ENCODE measurements around the gene RNF19B. TPM values are rescaled to one million over a fixed set of nuclear protein-coding genes. Genes with fewer than 3 reads are reported as not detected.
"Not testable (repeated sequence)": the region's sequence is repeated elsewhere in the genome, so short reads cannot be mapped to it uniquely, and the experiment has no call there.

Gene RNF19B
- polyA plus RNA-seq, 10 donors, result 7.3 to 10.6 (median 8.6) TPM

DNA sequence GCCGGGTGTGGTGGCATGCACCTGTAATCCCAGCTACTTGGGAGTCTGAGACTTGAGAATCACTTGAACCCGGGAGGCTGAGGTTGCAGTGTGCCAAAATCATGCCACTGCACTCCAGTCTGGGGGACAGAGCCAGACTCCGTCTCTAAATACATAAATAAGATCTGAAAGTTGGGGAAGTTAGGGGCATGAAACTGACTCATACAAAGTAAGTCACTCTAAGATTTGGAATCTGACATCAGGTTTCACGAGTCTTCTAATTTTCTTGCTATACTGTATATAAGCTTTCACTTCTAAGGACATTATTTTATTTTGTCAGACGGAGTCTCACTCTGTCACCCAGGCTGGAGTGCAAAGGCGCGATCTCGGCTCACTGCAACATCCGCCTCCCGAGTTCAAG is 30.1 kb downstream of the RNF19B start:
- DNase-seq, result no peak

DNA sequence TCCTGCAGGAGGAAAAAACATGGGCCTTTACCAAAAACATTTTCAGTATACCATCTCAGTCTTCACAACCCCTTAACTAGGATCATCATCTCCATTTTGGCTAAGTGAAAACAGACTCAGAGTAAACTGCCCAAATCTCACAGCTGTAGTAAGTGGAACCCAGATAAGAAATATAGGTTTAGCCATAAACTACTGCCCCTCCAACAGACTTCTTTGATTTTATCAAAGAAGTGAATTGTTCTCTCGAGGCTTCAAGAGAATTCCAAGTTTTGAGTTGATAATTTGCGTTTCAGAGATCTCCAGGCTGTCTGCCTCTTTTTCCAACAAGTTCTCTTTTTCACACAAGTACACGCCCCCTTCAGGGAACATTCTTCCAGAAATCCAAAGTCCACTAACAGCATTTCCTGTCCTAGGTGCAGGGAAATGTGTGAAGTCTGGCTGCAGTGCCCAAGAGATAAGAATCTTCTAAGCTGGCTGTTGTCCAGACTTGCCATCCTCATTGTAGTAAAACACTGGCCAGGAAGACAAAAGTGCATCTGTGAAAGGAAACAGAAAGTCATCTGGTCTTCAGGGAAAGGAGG is 30.8 kb downstream of the RNF19B start:
- DNase-seq, result peak in 1 of 3 donors; percentile 45

DNA sequence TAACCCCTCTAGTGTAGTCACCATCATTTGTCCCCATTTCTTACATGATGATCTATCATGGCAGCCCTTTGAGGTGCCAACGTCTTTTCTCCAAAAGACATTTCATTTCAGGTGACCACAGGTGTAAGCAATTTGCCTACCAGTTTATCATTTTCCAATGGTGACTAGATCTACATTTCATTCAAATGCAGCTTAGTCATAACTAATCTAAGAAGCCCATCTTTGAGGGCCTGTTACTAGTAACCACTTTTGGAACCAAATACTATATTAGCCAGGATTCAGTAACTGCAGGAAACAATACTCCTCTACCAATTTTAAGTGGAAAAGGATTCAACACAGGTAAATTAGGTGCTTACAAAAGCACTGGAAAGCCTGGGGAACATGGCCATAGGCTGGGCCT is 32.8 kb downstream of the RNF19B start:
- no peak for DNase-seq

DNA sequence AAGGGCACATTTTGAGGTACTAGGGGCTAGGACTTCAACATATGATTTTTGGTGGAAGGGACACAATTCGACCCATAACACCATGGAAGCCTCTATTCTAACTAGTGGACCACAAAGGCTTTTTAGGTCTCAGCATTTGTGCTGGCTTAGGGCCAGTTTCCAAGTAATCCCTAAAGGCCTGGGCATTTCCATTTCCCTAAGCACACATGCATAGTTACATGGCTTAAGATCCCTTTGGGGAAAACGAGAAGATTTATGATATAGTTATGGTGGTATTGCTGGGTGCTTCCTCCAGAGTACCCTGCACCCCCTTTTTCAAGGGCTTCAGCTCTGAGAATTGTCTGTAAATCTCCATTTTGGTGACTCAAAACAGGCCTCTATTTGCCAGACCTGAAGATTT is 35.2 kb downstream of the RNF19B start:
- DNase-seq, result no peak

DNA sequence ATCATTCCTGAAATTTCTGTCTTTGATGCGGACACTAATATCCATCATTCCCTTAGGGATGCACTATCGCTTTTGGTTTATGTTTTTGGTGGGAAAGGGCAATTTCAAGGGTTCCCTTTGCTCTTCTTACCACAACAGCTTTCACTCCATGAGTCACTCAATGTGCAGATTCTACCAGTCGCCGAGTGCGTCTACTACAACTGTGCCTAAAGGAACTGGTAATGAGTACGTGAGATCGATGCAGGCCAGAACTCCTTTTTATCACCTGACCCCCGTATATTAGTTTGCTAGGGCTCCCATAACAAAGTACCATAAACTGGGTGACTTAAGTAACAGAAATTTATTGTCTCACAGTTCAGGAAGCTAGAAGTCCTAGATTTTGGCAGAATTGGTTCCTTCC is 35.9 kb downstream of the RNF19B start:
- DNase-seq, result no peak

DNA sequence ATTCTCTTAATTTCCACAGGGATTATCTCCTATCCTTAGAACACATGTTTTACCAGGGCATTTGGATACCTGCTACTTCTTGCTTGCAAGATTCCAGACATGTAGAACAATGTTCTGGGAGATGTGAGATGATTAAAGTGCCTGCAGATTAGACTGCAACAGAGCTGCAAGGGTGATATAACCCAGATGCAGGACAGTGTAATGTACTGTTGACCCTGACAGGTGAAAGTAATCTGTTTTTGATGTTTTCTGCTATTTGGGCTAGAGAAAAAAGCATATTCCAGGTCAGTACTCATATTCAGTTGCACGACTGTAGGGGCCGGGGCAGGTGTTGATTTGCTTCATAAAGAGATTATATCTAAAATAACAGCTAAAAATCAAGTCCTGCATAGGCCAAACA is 36.3 kb downstream of the RNF19B start:
- DNase-seq, result no peak

DNA sequence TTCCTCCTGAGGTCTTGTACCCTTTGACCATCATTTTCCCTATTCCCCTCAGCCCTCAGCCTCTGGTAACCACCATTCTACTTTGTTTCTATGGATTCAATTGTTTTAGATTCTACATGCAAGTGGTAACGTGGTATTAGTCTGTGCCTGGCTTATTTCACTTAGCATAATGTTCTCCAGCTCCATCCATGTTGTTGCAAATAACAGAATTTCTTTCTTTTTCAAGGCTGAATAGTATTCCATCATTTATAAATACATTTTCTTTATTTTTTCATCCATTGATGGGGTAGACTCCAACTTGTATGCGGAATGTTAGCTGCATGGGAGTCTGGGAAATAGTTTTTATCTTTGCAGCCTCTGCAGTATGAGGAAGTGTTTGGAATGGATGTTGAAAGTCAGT is 37.2 kb downstream of the RNF19B start:
- DNase-seq, result no peak

DNA sequence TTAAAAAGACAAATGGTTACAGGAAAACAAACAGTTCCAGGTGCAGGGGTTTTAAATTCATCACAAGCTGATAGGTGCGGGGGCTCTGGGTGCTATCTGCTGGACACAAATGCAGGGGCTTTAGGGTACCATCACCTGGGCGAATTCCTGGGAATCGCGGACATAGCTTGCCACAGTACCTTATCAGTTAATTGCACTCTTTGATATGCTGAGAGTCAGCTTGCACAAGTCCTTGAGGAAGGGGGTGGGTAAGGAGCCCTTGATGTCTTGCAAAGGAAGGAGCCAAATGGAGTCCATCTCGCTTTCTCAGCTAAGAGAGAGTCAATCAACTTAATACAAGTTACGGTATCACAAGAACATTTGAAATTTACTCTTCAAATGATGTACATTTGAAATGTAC is 38.0 kb downstream of the RNF19B start:
- DNase-seq, result no peak

DNA sequence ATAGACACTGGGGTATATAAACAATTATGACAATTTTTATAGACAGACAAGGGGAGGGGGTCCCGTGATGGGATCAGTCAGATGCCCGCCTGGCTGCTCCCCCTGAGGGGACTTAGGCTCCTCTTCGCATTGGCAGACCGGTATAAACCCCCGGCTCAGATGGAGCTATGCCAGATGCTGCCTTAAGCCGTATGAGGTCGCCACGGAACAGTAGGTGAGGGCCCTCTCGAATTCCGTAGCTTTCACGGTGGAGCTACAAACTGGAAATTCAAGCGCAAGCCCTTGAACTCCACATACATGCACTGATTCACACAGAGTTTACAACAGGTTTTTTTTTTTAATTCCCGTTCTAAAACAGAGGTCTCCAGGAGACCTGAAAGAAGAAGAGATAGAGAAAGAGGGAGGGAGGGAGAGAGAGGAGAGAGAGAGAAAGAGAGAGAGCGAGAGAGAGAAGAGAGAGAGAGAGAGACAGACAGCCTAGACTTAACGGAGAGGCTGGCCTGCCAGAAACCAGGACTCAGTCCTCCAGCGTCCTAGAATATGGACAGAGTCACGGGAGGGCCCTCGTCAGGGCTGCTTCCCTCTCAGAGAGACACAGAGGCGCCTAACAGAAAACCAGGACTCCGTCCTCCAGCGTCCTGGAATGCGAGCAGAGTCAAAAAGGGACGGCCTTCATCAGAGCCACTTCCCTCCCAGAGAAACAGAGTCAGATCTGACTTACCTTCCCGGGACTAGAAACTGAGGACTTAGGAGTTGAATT is 39.0 kb downstream of the RNF19B start:
- DNase-seq, result peak in 1 of 3 donors; percentile 60

DNA sequence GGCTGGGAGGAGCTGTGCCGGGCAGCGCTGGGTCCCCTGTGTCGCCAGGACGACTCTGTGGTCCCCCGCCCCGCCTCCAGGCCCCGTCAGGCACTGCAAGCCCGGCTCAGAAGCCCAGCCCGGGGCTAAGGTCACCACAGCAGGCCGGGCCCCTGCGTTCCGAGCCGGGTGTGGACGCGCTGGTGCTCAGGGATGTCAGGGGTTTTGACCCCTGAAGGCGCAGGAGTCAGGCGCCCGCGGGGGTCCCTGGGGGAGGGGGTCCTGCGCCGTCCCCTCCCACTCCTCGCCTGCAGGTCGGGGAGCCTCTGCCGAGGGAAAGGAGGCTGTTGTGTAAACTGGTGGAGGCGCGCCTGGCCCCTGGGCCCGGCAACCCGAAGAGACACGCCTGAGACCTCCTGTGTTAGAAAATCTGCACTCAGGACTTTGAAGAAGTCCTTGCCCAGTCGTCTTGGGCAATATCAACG is 39.7 kb downstream of the RNF19B start:
- peak in 1 of 3 donors; percentile 32 for DNase-seq

DNA sequence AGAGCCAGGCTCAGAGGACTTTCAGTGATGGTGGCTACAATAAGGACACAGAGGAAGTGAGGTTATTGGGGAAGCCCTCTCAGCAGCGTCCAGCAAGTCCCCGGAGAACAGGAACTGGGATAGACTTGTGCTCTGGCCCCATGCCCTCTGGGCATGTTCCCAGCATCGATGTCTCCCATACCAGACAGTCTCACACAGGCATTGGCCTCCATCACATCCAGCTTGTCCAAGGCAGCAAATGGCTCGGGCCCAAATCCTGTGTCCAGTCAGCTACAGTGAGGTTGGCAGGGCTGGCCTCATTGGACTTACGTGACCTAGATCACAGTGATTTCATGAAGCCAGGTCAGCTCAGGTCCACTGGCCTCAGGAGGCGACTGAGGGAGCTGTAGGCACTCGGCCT is 43.8 kb downstream of the RNF19B start:
- DNase-seq, result peak in 1 of 3 donors; percentile 16

DNA sequence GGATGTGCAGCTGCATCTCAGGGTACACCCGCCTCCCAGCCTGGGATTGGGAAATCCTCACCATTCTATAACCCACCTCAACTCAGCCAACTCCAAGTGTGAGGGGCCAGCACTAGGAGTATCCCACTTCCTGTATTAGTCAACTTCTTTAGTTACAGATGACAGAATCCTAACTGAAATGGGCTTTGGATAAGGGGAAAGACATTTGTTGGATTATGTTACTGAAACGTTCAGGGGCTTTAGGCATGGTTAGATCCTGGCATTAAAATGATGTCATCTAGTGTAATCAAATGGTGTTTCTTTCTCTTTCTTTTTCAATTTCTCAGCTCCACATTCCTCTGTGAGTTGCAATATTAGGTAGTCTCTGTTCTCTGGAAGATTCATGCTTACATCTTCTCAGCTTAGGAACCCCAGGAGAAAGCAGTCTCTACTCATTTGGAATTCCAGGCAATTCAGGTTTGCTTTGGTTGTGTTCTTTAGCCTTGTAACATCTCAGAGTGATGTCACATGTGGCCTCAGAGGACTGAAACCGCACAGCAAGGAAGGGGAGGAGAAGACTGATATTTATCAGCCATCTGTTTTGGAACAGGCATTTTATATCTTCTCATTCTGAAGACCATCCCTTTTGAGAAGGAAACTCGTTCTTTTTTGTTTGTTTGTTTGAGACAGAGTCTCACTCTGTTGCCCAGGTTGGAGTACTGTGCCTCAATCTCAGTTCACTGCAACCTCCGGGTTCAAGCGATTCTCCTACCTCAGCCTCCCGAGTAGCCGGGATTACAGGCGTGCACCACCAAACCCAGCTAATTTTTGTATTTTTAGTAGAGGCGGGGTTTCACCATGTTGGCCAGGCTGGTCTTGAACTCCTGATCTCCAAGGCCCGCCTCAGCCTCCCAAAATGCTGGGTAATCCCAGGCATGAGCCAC is 44.5 kb downstream of the RNF19B start:
- peak in 1 of 3 donors; percentile 53 for DNase-seq

DNA sequence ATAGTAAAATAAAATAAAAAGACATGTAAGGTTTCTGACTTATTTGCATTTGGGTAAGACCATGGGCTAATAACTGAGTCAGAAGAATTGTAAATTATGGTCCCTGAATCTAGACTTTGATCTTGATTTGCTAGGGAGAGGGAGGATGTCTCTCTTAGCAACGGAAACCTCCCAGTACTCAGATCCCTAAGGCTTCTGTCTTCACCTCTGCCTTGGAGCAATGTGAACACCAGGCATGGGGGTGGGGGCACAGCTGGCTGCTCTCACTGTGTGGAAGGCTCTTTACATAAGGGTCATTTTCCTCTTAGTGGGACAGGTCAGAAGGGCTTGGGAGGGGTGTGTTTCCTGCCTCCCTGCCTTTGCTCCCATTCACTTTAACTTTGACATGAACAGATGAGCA is 46.4 kb downstream of the RNF19B start:
- no peak for DNase-seq

DNA sequence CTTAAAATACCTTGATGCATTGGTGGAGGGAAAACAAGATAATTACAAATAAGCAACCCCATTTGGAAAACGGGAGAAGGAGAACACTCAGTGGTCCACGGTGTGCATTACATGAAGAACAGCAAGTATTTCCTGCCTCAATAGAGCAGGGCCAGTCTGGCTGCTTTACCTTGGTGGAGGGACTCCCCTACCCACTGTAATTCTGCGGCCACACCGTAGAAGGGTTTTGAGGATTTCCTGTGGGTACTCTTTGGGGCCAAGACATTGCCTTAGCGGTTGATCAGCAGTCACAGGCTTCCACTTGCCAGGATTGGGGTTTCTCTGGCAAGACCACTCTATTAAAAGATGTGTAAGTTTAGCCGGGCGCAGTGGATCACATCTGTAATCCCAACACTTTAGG is 47.1 kb downstream of the RNF19B start:
- no peak for DNase-seq

DNA sequence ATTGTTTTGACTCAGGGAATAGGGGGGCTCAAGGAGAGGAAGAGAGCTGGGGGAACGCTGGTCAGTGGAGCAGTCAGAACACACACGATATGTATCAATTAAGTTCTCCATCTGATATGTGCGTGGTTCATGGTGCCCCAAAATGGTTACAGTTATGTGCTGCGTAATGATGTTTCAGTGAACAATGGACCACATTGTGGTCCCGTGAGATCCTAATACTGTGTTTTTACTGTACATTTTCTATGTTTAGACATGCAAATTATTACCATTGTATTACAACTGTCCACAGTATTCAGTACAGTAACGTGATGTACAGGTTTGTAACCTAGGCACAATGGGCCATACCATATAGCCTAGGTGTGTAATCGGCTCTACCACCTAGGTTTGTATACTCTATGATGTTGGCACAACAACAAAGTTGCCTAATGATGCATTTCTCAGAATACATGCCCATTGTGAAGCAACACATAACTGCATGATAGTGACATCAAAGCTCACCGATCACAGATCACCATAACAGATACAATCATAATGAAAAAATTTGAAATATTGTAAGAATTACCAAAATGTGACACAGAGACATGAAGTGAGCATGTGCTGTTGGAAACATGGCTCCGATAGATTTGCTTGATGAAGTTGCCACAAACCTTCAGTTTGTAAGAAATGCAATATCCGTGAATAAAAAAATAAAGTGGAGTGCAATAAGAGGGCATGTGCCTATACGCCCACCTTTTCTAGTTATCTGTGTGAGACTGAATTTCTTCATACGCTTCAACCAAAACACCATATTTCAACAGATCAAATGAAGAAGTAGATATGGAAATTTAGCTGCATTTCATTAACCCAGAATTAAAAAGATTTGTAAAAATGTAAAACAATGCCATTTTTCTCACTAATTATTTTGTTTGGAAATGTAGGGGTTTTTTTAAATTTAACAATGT is 48.6 kb downstream of the RNF19B start:
- DNase-seq, result no peak

DNA sequence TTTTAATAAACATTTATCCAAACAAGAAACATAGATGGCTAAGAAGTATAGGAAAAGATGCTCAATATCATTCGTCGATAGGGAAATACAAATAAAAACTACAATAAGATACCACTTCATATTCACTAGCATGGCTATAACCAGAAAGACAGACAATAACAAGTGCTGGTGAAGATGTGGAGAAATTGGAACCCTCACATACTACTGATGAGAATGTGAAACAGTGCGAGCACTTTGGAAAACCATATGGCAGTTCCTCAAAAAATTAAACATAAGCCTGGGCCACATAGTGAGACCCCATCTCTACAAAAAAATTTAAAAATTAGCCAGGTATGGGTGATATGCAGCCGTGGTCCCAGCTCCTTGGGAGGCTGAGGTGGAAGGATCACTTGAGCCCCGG is 54.3 kb downstream of the RNF19B start:
- no peak for DNase-seq

DNA sequence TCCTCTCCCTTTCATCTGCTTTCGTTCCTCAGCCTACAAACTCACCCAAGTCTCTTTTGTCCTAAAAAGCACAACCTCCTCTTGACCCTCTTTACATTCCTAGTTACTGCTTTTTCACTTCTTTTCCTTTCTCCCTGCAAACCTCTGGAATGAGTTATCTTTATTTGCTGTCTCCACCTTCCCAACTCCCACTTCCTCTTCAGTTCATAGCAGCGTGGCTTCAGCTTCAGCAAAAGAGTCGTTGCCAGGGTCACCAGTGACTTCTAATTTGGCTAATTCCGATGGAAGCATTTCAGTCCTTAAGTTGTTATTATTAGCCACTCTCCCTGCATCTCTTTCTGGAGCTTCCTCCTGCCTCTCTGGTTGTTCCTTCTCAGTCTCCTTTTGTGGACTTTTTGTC is 57.2 kb downstream of the RNF19B start:
- no peak for DNase-seq

DNA sequence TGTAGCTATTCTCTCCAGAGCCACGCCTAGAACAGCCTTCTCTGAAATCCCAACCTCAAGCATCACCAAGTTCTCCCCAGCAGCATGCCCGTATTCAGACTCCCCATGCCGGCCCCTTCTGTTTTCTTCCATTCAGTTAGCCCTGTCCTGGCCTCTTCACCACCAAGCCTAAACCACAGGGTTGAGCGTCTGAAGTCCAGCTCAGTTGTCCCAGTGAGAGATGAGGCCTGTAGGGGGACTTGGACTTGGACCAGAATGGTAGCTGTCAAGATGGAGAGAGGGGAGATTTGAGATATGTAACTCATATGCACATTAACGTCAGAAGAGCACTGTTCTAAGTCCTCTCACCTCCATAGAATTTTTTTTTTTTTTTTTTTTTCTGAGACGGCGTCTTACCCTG is 58.0 kb downstream of the RNF19B start:
- no peak for DNase-seq

DNA sequence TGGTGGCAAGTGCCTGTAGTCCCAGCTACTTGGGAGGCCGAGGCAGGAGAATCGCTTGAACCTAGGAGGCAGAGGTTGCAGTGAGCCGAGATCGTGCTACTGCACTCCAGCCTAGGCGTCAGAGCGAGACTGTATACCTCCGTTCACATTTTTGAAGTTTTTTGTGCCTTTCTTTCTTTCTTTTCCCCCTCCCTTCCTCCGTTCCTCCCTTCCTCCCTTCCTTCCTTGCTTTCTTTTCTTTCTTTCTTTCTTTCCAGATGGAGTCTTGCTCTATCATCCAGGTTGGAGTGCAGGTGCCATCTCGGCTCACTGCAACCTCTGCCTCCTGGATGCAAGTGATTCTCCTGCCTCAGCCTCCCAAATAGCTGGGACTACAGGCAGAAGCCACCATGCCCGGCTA is 59.0 kb downstream of the RNF19B start:
- DNase-seq, result not testable (repeated sequence)

DNA sequence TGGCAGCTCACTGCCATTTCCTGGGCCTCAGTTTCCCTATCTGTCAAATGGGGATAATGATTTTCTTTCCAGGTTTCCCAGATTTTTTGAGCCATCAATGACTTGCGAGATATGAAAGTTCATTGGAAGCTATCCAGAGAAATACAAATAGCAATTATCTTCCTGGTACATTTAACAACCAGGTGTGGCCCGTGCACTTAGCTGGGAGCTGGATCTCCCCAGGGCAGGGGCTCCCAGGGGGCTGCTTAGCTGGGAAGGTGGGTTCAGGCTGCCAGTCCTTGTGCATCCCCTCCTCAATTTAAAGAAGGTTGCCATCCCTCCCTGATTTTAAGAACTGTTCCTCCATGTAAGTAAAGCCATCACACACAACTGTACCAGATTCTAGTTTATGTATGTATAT is 59.8 kb downstream of the RNF19B start:
- DNase-seq, result no peak

DNA sequence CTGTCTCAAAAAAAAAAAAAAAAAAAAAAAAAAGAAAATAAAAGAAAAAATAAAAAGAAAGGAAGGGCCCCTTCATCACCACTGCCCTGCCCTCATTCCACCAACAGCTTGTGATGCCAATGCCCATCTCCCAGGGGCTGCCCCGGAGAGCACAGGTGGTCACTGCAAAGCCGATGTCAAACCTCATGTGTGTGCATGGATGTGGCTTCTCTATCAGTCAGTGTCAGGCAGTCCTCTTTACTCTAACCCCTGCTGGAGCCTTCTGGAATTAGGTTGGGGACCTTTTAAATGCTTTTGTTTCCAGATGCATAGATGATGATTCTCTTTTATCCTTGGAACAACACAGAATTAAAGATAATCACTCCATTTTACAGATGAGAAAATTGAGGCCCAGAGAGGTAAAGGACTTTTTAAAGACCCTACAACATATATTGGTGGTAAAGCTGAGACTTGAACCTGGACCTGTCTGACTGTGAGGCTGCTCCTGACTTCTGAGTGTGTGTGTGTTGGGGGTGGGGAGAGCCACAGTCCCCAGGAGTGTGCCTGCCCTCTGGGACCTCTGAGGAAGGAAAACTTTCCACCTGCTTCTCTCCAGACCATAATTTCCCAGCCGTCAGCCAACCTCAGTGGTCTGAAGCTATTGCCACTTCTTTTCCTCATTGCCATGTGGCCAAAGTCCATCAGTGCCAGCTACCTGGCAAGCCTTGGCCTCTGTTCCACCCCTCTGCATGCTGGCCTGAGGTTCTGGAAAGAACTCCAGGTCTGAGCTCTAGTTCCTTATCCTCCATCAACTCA is 60.4 kb downstream of the RNF19B start:
- no peak for DNase-seq

Data from muscle of back (tissue), 11 donors.